Natural killer cell (primary cell): ENCODE measurements around the gene CDK12. TPM values are rescaled to one million over a fixed set of nuclear protein-coding genes. Genes with fewer than 3 reads are reported as not detected.

Experiments
- ATAC-seq, 3 donors: fragments of 150-1000 bp in 2 of 3; fragments of 200-7000 bp in 1 of 3; cut with Tn5 transposase; 1 replicate in 1 of 3; 2 replicates in 2 of 3; pipeline ENCODE4 v1.10.0; 2021; ENCODE audit warnings: mild to moderate bottlenecking in 2 of 3, moderate library complexity in 2 of 3
- DNase-seq, 2 donors: peaks; one replicate each; pipeline versions ENCODE4 v3.0.0 to v3.0.0-alpha.2; 2013 to 2021; ENCODE audit warnings: mixed read lengths in 1 of 2
- H3K27ac ChIP-seq: one replicate; pipeline ENCODE4 v1.5.1; 2013; ENCODE audit warnings: mild to moderate bottlenecking, low read length
- H3K27me3 ChIP-seq: one replicate; pipeline ENCODE4 v1.6.1; 2013; ENCODE audit warnings: low read length; ENCODE audit not compliant: control insufficient read depth, insufficient read depth
- H3K36me3 ChIP-seq: one replicate; pipeline ENCODE4 v1.6.1; 2013; ENCODE audit warnings: low read length; ENCODE audit not compliant: control insufficient read depth, insufficient read depth
- H3K4me1 ChIP-seq: one replicate; pipeline ENCODE4 v1.6.1; 2013; ENCODE audit warnings: low read length; ENCODE audit not compliant: control insufficient read depth, insufficient read depth
- H3K4me3 ChIP-seq: one replicate; pipeline ENCODE4 v1.5.1; 2013; ENCODE audit warnings: low read length
- H3K9me3 ChIP-seq: one replicate; pipeline ENCODE4 v1.6.1; 2013; ENCODE audit warnings: low read length; ENCODE audit not compliant: control insufficient read depth, insufficient read depth
- H3K27ac Mint-ChIP-seq, 2 donors: one replicate each; pipeline ENCODE4 v1.8.0; 2022; ENCODE audit warnings: mild to moderate bottlenecking in 2 of 2, mixed read lengths in 2 of 2, moderate library complexity in 1 of 2
- H3K27me3 Mint-ChIP-seq, 2 donors: one replicate each; pipeline ENCODE4 v1.8.0; 2022; ENCODE audit warnings: low read depth in 2 of 2, mixed read lengths in 2 of 2
- H3K36me3 Mint-ChIP-seq: one replicate; pipeline ENCODE4 v1.8.0; 2022; ENCODE audit warnings: mixed read lengths
- H3K4me1 Mint-ChIP-seq, 2 donors: one replicate each; pipeline ENCODE4 v1.8.0; 2022; ENCODE audit warnings: mixed read lengths in 2 of 2
- H3K4me3 Mint-ChIP-seq: one replicate; pipeline ENCODE4 v1.8.0; 2022; ENCODE audit warnings: mild to moderate bottlenecking, moderate library complexity, mixed read lengths
- H3K9me3 Mint-ChIP-seq, 2 donors: one replicate each; pipeline ENCODE4 v1.8.0; 2022; ENCODE audit warnings: mixed read lengths in 2 of 2
- WGBS: methylation state at CpG from one replicate; pipeline ENCODE4 v1.1.7; 2013; ENCODE audit warnings: missing lambda C conversion rate; ENCODE audit not compliant: insufficient coverage; 5-methylcytosine and 5-hydroxymethylcytosine counted together
- intact Hi-C: fragments of 100-400 bp; cut with micrococcal nuclease; formaldehyde crosslinking; loops from one replicate; pipeline ENCODE4 v1.14.2; 2022
- total RNA-seq, 4 donors: library from RNA; stranded (reverse); fragments of 120-200 nt in 1 of 4; gene quantifications; one replicate each; pipeline versions ENCODE4 v1.2.3 to v1.2.4, GENCODE V29; 2013 to 2022
- TF ChIP-seq, protein P1 (sequence below): fragments of 200-600 bp; IDR thresholded peaks from one replicate; pipeline ENCODE4 v1.8.0; 2022; ENCODE audit warnings: antibody characterized with exemption

CDK12 gene
- total RNA-seq, 3 donors from 2014 or later (not counting 1 experiment from before 2014, with no cell fraction given): 119 to 129 (median 124) TPM

DNA sequence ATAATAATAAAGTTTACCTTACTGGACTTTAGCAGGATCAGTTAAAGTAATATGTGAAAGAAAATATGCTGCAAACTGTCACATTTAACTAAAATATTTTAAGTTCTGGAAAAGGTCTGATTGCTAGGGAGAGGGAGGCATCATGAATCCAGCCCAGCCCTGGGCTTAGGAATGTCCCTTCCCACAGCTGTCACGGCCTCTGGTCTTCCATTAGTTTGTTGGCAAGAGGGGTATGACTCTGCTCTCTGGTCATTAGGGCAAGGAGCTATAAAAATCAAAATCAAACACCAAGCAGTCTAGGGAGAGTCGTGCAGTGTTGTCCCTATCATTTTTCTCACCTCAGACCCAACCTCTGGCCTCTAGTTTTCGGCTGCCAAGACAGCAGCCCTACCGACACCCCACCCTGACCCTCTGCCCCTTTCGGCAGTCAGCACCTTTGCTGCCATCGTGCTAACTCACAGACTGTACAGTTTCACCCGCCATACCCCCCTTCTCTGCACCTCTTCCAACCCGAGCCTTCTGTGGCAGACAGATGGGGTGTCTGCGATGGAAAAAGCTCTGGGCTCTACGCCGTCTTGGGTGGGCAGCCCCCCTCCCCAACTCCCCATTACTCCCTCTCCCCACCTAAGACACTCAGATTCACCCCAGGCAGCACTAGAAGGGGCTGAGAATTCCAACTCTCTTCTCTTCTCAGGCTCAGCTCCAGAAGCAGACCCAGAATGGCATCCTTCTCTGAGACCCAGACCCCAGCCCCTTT lies 105.0 kb downstream of the CDK12 start:
- Histone ChIP-seq H3K4me1 (no peaks in the 10 kb centered on the region), H3K27ac (no peak overlapping the region), H3K27me3 (no peaks in the 10 kb centered on the region), H3K4me3 (no peak overlapping the region), H3K36me3 (peaks cover 39% of the 10 kb centered on the region), H3K9me3 (peaks cover 6% of the 10 kb centered on the region)
- no peak overlapping the region for H3K27ac Mint-ChIP-seq
- no peak overlapping the region for H3K4me3 Mint-ChIP-seq
- intact Hi-C loops: no loop called here
- H3K9me3 Mint-ChIP-seq: peaks cover 2 to 3% of the 10 kb centered on the region in 2 donors
- ATAC-seq: no peak
- no peaks in the 10 kb centered on the region for H3K27me3 Mint-ChIP-seq
- DNase-seq: no peak
- WGBS: 95% methylated on average over 11 of the region's 11 CpGs
- TF ChIP-seq, protein P1, sequence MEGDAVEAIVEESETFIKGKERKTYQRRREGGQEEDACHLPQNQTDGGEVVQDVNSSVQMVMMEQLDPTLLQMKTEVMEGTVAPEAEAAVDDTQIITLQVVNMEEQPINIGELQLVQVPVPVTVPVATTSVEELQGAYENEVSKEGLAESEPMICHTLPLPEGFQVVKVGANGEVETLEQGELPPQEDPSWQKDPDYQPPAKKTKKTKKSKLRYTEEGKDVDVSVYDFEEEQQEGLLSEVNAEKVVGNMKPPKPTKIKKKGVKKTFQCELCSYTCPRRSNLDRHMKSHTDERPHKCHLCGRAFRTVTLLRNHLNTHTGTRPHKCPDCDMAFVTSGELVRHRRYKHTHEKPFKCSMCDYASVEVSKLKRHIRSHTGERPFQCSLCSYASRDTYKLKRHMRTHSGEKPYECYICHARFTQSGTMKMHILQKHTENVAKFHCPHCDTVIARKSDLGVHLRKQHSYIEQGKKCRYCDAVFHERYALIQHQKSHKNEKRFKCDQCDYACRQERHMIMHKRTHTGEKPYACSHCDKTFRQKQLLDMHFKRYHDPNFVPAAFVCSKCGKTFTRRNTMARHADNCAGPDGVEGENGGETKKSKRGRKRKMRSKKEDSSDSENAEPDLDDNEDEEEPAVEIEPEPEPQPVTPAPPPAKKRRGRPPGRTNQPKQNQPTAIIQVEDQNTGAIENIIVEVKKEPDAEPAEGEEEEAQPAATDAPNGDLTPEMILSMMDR: no peak
- H3K4me1 Mint-ChIP-seq: peaks cover 0 to 7% of the 10 kb centered on the region in 2 donors
- peaks cover 2% of the 10 kb centered on the region for H3K36me3 Mint-ChIP-seq

DNA sequence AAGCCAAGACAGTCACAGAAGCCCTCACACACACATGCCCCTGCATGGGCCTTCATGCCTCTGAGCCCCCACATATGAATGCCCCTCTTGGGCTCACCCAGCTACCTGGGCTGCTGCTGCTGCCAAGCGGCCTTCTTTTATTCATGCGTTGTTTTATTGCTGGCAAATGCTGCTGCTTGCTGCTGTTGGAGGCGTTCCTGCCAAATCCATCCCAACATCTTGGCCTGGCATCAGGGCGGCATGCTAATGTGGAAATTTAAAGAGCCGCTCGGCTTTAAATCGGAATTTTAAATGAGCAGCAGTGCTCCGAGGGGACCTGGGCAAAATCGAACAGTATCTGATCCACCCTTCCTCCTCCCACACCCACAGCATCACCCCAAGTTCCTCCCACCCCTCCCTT lies 107.4 kb downstream of the CDK12 start:
- Histone ChIP-seq H3K4me1 (peaks cover 9% of the 10 kb centered on the region), H3K27ac (no peak overlapping the region), H3K4me3 (no peak overlapping the region), H3K36me3 (peaks cover 40% of the 10 kb centered on the region), H3K27me3 (no peaks in the 10 kb centered on the region), H3K9me3 (peaks cover 6% of the 10 kb centered on the region)
- TF ChIP-seq, protein P1: no peak
- H3K9me3 Mint-ChIP-seq: peaks cover 5% of the 10 kb centered on the region in 2 donors
- H3K27ac Mint-ChIP-seq: no peak overlapping the region
- H3K4me3 Mint-ChIP-seq: no peak overlapping the region
- no peak for ATAC-seq
- peaks cover 9% of the 10 kb centered on the region for H3K36me3 Mint-ChIP-seq
- no peaks in the 10 kb centered on the region for H3K27me3 Mint-ChIP-seq
- no peak for DNase-seq
- intact Hi-C loops: no loop called here
- H3K4me1 Mint-ChIP-seq: peaks cover 0 to 2% of the 10 kb centered on the region in 2 donors
- 98% methylated on average over 9 of the region's 9 CpGs for WGBS

DNA sequence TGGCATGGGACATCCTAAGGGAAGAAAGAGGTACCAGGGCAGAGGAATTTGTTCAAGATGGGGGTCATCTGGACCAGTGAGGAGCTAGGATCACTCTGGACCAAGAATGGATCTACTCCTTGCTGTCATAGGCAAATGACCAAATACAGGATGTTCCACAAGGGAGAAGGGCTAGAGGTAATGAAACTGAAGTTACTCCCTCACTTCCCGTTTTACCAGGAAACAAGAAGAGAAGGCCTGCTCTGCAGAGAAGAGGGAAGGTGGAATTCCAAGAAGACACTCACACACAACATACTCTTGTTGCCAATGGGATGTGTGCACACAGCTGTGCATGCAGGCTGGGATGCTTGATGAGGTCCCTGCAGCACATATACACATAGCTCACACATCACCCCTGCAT lies 107.8 kb downstream of the CDK12 start:
- no peaks in the 10 kb centered on the region for H3K27me3 ChIP-seq
- H3K4me1 ChIP-seq: peaks cover 12% of the 10 kb centered on the region
- no peaks in the 10 kb centered on the region for H3K27me3 Mint-ChIP-seq
- no peak overlapping the region for H3K4me3 ChIP-seq
- H3K27ac Mint-ChIP-seq: no peak overlapping the region
- peaks cover 9% of the 10 kb centered on the region for H3K36me3 Mint-ChIP-seq
- peaks cover 6% of the 10 kb centered on the region for H3K9me3 ChIP-seq
- DNase-seq: no peak
- TF ChIP-seq, protein P1: no peak
- H3K9me3 Mint-ChIP-seq: peaks cover 5% of the 10 kb centered on the region in 2 donors
- 100% methylated on average over 1 of the region's 1 CpG for WGBS
- H3K27ac ChIP-seq: no peak overlapping the region
- intact Hi-C loops: no loop called here
- peaks cover 40% of the 10 kb centered on the region for H3K36me3 ChIP-seq
- no peak overlapping the region for H3K4me3 Mint-ChIP-seq
- H3K4me1 Mint-ChIP-seq: peaks cover 4% of the 10 kb centered on the region in 2 donors
- no peak for ATAC-seq
